HUES6 (cell line): ENCODE data around the gene FAM118A.

ENCODE experiments used
- H3K27ac ChIP-seq: 2 replicates; pipeline ENCODE4 v1.7.0; 2013; ENCODE audit warnings: low read depth, mild to moderate bottlenecking, low read length, inconsistent platforms
- H3K27me3 ChIP-seq: 2 replicates; pipeline ENCODE4 v1.6.1; 2013; ENCODE audit warnings: low read length; ENCODE audit not compliant: control insufficient read depth, insufficient read depth
- H3K36me3 ChIP-seq: 2 replicates; pipeline ENCODE4 v1.6.1; 2013; ENCODE audit warnings: low read length; ENCODE audit not compliant: control insufficient read depth, insufficient read depth
- H3K4me1 ChIP-seq: 2 replicates; pipeline ENCODE4 v1.6.1; 2013; ENCODE audit warnings: low read length; ENCODE audit not compliant: control insufficient read depth, insufficient read depth
- H3K4me3 ChIP-seq: 2 replicates; pipeline ENCODE4 v1.5.1; 2013; ENCODE audit warnings: low read depth, low read length
- H3K9ac ChIP-seq: one replicate; pipeline ENCODE4 v1.6.1; 2013; ENCODE audit warnings: mild to moderate bottlenecking, low read length
- H3K9me3 ChIP-seq: 2 replicates; pipeline ENCODE4 v1.6.1; 2013; ENCODE audit warnings: low read depth, low read length; ENCODE audit not compliant: control insufficient read depth, insufficient read depth

The FAM118A gene

DNA sequence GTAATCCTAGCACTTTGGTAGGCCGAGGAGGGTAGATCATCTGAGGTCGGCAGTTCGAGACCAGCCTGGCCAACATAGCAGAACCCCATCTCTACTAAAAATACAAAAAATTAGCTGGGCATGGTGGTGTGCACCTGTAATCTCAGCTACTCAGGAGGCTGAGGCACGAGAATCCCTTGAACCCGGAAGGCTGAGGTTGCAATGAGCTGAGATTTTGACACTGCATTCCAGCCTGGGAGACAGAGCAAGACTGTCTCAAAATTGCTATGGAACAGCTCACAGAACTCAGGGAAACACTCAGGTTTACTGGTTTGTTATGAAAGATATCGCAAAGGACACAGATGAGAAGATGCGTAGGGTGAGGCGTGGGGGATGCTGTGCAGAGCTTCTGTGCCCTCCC is 2.7 kb downstream of the FAM118A start:
- Histone ChIP-seq H3K9ac (no peak overlapping the region), H3K27ac (no peak overlapping the region), H3K36me3 (0 out of 2 replicates have a peak, but pooled peaks cover 5% of the 10 kb centered on the region), H3K4me3 (no peak overlapping the region), H3K27me3 (peaks cover 5% of the 10 kb centered on the region; the same call in 1 of the 2 replicates), H3K4me1 (peaks cover 34% of the 10 kb centered on the region), H3K9me3 (no peaks in the 10 kb centered on the region)

DNA sequence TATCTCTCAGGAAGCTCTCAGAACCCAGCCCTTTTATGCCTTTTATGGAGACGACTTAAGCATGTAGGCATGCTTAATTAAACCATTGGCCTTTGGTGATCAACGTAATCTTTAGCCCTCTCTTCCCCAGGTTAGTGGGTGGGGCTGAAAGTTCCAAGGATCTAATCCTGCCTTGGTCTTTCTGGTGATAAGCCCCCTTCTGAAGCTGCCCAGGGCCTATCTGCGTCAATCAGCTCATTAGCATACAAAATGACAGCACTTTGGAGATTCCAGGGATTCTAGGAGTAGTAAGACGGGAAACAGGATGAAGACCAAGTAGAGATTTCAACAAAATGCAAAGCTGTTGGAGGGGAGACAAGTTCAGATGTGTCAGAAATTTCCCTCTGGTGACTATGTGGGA is 3.1 kb downstream of the FAM118A start:
- 0 out of 2 replicates have a peak, but pooled peaks cover 5% of the 10 kb centered on the region for H3K36me3 ChIP-seq
- H3K4me3 ChIP-seq = no peak overlapping the region
- no peaks in the 10 kb centered on the region for H3K9me3 ChIP-seq
- H3K27me3 ChIP-seq = peaks cover 5% of the 10 kb centered on the region; the same call in 1 of the 2 replicates
- H3K27ac ChIP-seq = no peak overlapping the region
- no peak overlapping the region for H3K9ac ChIP-seq
- peaks cover 37% of the 10 kb centered on the region for H3K4me1 ChIP-seq

DNA sequence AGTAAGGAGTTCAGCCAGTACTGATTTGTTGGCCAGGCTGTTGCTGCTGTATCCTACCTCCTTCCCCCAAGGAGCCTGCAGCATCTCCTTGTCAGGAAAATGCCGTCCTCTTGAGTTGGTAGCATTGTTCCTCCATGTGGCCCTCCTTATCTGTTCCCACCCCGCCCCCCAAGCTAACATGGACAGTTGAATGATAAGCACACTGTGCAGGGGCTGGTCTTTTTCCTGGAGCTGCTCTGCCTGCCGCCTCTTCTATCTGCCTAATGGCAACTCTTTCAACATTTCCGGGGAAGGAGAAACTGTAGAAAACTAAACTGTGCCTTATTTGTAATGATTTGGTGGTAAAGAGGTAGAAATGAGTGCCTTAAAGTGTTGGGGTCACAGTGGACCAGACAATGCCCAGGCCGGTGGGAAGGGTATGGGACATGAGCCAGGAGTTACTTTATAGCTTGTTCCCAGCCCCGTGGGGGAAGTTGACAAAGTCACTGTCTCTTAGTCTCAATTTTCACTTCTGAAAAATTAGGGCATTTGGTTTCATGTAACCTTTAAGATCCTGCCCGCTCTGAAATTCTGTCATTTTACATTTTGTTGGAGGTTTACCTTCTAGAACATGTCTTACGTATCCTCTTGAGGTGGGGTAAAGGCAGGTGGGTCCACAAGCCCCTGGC is 4.5 kb downstream of the FAM118A start:
- 0 out of 2 replicates have a peak, but pooled peaks cover 5% of the 10 kb centered on the region for H3K36me3 ChIP-seq
- no peak overlapping the region for H3K27ac ChIP-seq
- H3K9ac ChIP-seq = no peak overlapping the region
- peaks cover 41% of the 10 kb centered on the region for H3K4me1 ChIP-seq
- no peak overlapping the region for H3K4me3 ChIP-seq
- H3K27me3 ChIP-seq = peaks cover 5% of the 10 kb centered on the region; the same call in 1 of the 2 replicates
- H3K9me3 ChIP-seq = no peaks in the 10 kb centered on the region

DNA sequence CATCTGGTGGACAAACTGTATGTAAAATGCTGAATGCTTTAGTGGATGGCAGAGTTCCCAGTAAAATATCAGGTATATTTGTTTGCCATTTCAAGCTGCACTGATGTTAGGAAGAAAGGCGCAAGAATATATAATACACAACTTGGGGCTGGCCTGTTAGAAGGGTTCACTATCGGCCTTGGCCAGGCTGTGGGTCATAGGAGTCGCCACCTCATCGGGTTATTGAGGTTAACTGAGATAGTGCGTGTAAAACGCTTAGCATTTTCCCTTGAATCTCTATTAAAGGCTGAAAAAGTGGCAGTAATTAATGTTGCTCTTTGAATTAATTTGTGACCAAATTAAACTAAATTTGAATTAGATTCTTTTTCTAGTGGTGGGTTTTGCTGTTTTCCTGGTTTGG is 5.1 kb downstream of the FAM118A start:
- no peak overlapping the region for H3K27ac ChIP-seq
- peaks cover 45% of the 10 kb centered on the region for H3K4me1 ChIP-seq
- no peak overlapping the region for H3K4me3 ChIP-seq
- H3K9me3 ChIP-seq = no peaks in the 10 kb centered on the region
- H3K27me3 ChIP-seq = peaks cover 5% of the 10 kb centered on the region; the same call in 1 of the 2 replicates
- 0 out of 2 replicates have a peak, but pooled peaks cover 5% of the 10 kb centered on the region for H3K36me3 ChIP-seq
- no peak overlapping the region for H3K9ac ChIP-seq

DNA sequence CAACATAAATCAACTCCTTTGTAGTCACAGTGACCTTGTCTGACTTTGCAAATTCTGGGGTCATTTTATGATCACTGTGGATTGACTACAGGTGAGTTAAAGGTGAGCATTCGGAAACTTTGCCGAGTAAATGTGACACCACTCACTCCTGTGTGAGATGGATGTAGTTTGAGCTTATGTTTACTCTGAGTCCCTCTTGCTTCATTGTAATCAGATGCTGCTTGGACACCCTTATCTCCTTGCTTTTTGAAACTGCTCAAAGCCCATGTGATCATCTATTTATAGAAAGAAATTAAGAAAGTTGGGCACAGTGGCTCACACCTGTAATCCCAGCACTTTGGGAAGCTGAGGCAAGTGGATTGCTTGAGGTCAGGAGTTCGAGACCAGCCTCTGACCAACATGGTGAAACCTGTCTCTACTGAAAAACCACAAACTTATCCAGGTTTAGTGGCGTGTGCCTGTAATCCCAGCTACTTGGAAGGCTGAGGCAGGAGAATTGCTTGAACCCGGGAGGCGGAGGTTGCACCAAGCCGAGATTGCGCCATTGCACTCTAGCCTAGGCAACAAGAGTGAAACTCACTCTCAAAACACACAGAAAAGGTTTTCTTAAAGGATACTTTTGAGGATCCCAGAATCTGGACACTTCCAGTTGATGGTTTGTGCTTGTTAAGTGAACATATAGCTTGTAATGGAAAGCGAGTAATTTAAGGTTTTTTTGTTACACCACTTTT is 7.2 kb downstream of the FAM118A start:
- Histone ChIP-seq H3K4me3 (no peak overlapping the region), H3K27me3 (no peaks in the 10 kb centered on the region), H3K4me1 (peaks cover 41% of the 10 kb centered on the region), H3K9me3 (no peaks in the 10 kb centered on the region), H3K36me3 (0 out of 2 replicates have a peak, but pooled peaks cover 5% of the 10 kb centered on the region), H3K27ac (no peak overlapping the region), H3K9ac (no peak overlapping the region)

DNA sequence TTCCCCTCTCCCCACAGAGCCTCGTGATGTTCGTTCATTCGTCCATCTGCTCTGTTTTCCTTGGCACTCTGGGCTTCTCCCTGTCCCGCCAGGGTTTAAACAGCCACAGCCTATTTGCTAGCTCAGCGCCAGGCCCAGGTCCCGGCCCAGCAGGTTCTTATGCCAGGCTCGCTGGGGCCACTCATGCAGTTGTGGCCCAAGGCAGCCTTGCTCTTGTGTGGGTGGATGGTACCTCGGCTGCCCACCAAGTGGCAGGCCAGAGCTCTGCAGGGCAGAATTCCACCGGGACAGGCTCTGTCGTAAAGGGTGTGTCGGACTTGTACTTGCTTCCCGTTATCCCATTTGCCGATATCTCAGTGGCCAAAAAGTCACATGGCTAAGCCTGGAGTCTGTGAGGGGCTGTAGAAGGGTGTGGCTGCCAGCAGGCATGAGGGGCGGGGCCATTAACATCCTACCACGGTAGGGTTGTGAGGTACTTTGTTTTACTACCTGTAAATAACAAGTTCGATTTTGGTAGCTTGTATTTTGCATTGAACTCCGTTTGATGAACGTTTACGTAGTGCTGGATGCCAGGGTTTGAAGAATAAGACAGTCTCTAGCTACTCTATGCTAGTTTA is 7.9 kb downstream of the FAM118A start:
- H3K36me3 ChIP-seq = peaks cover 5% of the 10 kb centered on the region; the same call in 1 of the 2 replicates
- no peak overlapping the region for H3K9ac ChIP-seq
- H3K4me3 ChIP-seq = no peak overlapping the region
- H3K9me3 ChIP-seq = no peaks in the 10 kb centered on the region
- H3K27me3 ChIP-seq = no peaks in the 10 kb centered on the region
- peaks cover 38% of the 10 kb centered on the region for H3K4me1 ChIP-seq
- no peak overlapping the region for H3K27ac ChIP-seq

DNA sequence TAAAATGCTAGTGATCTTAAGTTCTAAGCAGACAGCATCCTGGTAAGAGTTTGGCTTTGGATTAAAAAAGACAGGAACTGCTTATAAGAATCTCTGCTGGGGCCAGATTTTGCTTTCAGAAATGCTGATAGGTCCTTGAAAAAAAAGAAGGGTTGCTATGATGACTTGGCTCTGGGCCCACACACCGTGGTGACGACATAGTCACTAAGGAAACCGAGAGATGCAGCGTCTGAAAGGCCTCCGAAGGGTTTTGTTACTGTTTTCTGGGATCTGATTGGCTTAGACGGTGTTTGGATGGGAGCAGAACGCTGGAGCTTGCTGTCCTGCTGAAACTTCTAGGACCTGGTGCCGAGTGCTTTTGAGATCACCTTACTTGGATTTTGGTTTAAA is 8.4 kb downstream of the FAM118A start:
- Histone ChIP-seq H3K9ac (no peak overlapping the region), H3K9me3 (no peaks in the 10 kb centered on the region), H3K36me3 (peaks cover 10% of the 10 kb centered on the region), H3K4me3 (no peak overlapping the region), H3K27me3 (no peaks in the 10 kb centered on the region), H3K27ac (no peak overlapping the region), H3K4me1 (peaks cover 34% of the 10 kb centered on the region)

DNA sequence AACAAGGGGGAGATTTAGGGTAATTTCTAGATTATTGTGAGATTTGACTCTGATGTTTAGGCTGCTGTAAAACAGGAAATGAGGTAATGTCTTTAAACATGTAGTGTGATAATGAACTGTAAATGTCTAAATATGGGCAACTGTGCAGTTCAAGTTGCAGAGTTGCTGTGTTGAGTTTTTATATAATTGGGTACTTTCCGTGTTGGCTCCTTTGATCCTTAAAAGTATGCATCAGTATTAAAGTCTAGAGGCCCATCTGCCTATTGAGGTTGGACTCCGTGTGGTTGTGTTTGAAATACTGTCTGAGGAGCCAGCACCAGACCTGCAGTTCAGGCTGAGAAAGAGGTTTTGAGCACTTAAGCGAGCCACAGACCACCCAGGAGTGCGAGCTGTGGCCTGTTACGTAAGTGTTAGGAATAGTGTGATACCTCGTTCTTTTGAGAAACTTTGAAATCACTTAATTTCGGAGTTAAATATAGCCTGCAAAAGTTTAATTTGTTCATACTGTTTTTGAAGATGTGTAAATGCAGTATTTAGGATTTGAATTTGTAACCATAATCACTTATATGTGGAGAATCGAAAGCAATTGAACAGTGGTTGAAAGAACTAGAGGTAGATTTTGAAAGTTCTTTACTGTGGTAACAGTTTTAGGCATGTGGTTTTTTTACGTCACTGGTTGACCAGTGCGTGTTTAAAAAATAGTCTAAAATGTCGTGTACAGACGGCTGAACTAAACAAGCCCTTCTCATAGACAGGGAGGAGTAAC is 9.0 kb downstream of the FAM118A start:
- H3K4me1 ChIP-seq = peaks cover 32% of the 10 kb centered on the region

DNA sequence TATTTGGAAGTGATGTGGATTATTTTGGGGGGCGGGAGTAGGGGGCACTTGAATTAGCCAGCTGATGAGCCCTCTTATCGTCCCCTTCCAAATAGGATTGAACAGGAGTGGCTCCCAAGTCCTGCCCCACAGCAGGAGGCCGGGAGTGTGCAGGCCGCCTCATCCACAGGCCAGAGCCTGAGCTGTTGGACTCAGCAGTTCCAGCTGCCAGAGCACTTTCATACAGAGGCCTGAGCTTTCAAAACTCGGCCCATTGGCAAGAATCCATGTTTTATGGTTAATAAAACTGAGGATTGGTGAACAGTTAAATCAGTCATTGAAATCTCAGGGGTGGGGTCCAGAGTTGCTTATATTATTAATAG is 9.6 kb downstream of the FAM118A start:
- no peak overlapping the region for H3K4me3 ChIP-seq
- H3K27ac ChIP-seq = no peak overlapping the region
- peaks cover 30% of the 10 kb centered on the region for H3K4me1 ChIP-seq
- H3K9me3 ChIP-seq = no peaks in the 10 kb centered on the region
- no peak overlapping the region for H3K9ac ChIP-seq
- H3K36me3 ChIP-seq = peaks cover 21% of the 10 kb centered on the region
- no peaks in the 10 kb centered on the region for H3K27me3 ChIP-seq

More for the DNA sequence above, 9.0 kb downstream of the FAM118A start:
- H3K4me3 ChIP-seq = no peak overlapping the region
- H3K9ac ChIP-seq = no peak overlapping the region
- H3K27ac ChIP-seq = no peak overlapping the region
- H3K9me3 ChIP-seq = no peaks in the 10 kb centered on the region
- no peaks in the 10 kb centered on the region for H3K27me3 ChIP-seq
- H3K36me3 ChIP-seq = peaks cover 16% of the 10 kb centered on the region

DNA sequence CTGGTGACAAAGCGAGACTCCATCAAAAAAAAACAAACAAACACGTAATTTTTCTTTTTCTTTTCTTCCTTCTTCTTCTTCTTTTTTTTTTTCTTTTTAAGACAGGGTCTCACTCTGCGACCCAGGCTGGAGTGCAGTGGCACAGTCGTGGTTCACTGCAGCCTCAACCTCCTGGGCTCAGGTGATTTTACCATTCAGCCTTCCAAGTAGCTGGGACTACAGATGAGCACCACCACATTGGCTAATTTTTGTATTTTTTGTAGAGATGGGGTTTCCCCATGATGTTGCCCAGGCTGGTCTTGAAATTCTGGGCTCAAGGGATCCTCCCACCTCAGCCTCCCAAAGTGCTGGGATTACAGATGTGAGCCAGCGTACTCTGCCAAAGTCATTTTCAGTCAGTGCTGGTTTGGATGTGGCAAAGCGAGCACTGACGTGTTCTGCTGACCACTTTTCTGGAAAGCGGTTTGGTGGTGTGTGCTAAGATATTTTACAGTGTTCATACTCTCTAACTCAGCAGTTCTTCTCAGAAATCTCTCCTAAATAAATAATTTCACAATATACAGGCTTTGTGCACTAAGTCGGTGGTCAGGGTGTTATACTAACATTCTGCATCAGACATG is 10.7 kb downstream of the FAM118A start:
- Histone ChIP-seq H3K4me3 (no peak overlapping the region), H3K36me3 (peaks cover 30% of the 10 kb centered on the region), H3K4me1 (peaks cover 28% of the 10 kb centered on the region), H3K9ac (no peak overlapping the region), H3K27me3 (no peaks in the 10 kb centered on the region), H3K27ac (no peak overlapping the region), H3K9me3 (no peaks in the 10 kb centered on the region)
